Esophagus squamous epithelium (tissue), 5 donors: ENCODE results near the gene ANKRD39. TPM values are rescaled to one million over a fixed set of nuclear protein-coding genes. Genes with fewer than 3 reads are reported as not detected.

Source experiments
- DNase-seq: peaks from one replicate; lab custom pipeline; 2025; lab: John Stamatoyannopoulos, UW
- H3K27ac ChIP-seq, 4 donors: fragments of 200-600 bp; sonication (generic); one replicate each; pipeline ENCODE4 v1.5.1; 2016 to 2019; ENCODE audit warnings: mild to moderate bottlenecking in 1 of 4
- H3K27me3 ChIP-seq, 4 donors: fragments of 200-600 bp; sonication (generic); 1 replicate in 3 of 4; 2 replicates in 1 of 4; pipeline versions ENCODE4 v1.5.1 to v1.6.0; 2017 to 2021; ENCODE audit warnings: antibody characterized with exemption in 1 of 4
- H3K36me3 ChIP-seq, 3 donors: fragments of 200-600 bp; sonication (generic); one replicate each; pipeline ENCODE4 v1.5.1; 2016 to 2019
- H3K4me1 ChIP-seq, 3 donors: fragments of 200-600 bp; sonication (generic); one replicate each; pipeline ENCODE4 v1.5.1; 2017 to 2019
- H3K4me3 ChIP-seq, 4 donors: fragments of 200-600 bp; sonication (generic); 1 replicate in 3 of 4; 2 replicates in 1 of 4; pipeline ENCODE4 v1.5.1; 2016 to 2019; ENCODE audit warnings: mild to moderate bottlenecking in 2 of 4, moderate library complexity in 1 of 4
- H3K9me3 ChIP-seq, 3 donors: fragments of 200-600 bp; sonication (generic); one replicate each; pipeline ENCODE4 v1.5.1; 2016 to 2019
- CTCF ChIP-seq, 6 experiments: fragments of 450-650 bp in 4 of 6; fragments of 200-600 bp in 2 of 6; sonication (generic) in 2 of 6; IDR thresholded peaks; one replicate each; pipeline ENCODE4 v1.5.1; 2016 to 2019; ENCODE audit warnings: antibody characterized with exemption in 6 of 6, mild to moderate bottlenecking in 4 of 6, moderate library complexity in 4 of 6
- POLR2A ChIP-seq, 4 donors: fragments of 450-650 bp; IDR thresholded peaks; one replicate each; pipeline ENCODE4 v1.6.1; 2017; ENCODE audit warnings: antibody characterized with exemption in 4 of 4, mild to moderate bottlenecking in 4 of 4, moderate library complexity in 3 of 4
- WGBS, 2 donors: methylation state at CpG; one replicate each; pipeline ENCODE4 v1.1.5; 2018; 5-methylcytosine and 5-hydroxymethylcytosine counted together
- intact Hi-C: fragments of 100-400 bp; cut with DNase I; formaldehyde crosslinking; loops from one replicate; pipeline ENCODE4 v1.15.0; 2022
- total RNA-seq, 4 donors: library from RNA; depleted of rRNA; stranded (reverse); fragments of >200 nt; gene quantifications; one replicate each; pipeline ENCODE4 v1.1.0, GENCODE V29; 2016
- donor health status: DM: yes; HTN: yes; CAD: no.

ANKRD39 gene
- total RNA-seq, 4 donors from 2014 or later, result 7.1 to 17.2 (median 14.0) TPM

DNA sequence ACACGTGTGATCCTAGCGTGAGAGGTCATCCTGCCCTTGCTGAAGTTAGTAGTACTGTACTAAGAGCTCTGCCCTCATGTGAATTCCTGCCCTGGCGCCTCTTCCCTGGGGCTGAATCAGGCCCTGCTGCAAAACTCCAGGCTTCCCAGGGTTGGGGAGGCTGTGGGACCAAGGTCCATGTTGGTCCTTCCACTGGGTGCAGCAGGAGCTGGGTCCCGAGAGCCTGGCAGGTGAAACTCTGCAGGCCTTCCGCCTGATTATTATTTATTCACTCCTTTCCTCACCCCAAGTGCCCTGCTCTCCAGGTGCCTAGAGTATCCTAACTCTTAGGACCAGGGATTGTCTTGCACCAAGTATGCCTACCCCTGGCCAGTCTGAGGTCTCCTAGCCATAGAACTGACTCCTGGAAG is 47.0 kb downstream of the ANKRD39 start:
- H3K4me3 ChIP-seq, result no peak overlapping the region
- peaks cover 0 to 40% (median 5%) of the 10 kb centered on the region in 3 donors for H3K36me3 ChIP-seq
- intact Hi-C loops, result no loop called here
- no peak overlapping the region for H3K27ac ChIP-seq
- H3K27me3 ChIP-seq, result no peaks in the 10 kb centered on the region
- H3K9me3 ChIP-seq, result no peaks in the 10 kb centered on the region
- WGBS, 2 donors, result 90% methylated on average over 3 of the region's 5 CpGs; no CpG with 5 or more reads in 1 of the 2 donors
- TF ChIP-seq POLR2A (IDR thresholded peaks at IDR 0.05) (no peak), CTCF (IDR thresholded peaks at IDR 0.05) (no peak)
- no peak for DNase-seq
- peaks cover 0 to 7% (median 3%) of the 10 kb centered on the region in 3 donors for H3K4me1 ChIP-seq

DNA sequence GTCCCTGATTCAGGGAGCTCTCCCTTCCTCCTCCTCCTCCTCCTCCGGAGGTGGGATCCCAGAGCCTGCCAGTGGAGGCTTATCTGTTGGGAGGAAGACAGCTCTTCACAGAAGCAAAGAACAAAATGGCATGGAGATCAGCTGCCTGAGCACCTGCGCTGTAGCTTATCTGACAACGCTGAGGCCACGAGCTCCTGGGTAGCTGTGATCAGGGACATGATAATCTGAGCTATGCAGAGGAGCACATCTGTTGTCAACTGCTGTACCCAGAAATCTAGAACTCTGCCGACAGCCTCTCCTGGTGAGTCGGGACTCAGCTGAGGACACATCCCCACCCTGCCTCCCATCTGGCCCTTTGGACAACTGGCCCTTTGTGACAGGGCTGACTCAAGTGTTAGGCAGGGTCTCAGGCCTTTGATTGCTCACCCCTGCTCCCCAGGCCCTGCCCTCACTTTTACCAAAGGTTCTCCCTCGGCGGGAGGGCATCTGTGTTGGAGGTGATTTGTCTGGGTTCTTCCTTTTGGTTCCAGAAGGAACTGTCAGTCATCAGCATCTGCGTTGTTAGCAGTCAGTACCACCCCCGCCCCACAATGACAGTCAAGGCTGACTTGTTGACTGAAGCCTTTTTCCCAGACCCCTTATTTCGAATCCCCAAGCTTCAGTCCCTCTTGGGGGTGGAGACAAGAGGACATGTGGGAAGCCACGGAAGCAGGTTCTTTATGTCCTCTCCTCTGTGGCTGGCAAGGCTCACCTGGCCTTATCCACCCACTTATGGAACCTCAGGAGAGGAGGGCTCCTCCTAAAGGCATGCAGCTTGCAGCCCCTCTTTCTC is 47.6 kb downstream of the ANKRD39 start:
- Histone ChIP-seq H3K4me3 (no peak overlapping the region), H3K4me1 (peaks cover 0 to 4% (median 1%) of the 10 kb centered on the region in 3 donors), H3K27ac (no peak overlapping the region), H3K36me3 (peaks cover 0 to 40% (median 5%) of the 10 kb centered on the region in 3 donors), H3K27me3 (no peaks in the 10 kb centered on the region), H3K9me3 (no peaks in the 10 kb centered on the region)
- TF ChIP-seq CTCF (IDR thresholded peaks at IDR 0.05), result no peak
- TF ChIP-seq POLR2A (IDR thresholded peaks at IDR 0.05), result no peak
- intact Hi-C loops, result no loop called here
- DNase-seq, result no peak
- WGBS, 2 donors, result 84 to 88% methylated on average over 8 to 12 of the region's 12 CpGs

DNA sequence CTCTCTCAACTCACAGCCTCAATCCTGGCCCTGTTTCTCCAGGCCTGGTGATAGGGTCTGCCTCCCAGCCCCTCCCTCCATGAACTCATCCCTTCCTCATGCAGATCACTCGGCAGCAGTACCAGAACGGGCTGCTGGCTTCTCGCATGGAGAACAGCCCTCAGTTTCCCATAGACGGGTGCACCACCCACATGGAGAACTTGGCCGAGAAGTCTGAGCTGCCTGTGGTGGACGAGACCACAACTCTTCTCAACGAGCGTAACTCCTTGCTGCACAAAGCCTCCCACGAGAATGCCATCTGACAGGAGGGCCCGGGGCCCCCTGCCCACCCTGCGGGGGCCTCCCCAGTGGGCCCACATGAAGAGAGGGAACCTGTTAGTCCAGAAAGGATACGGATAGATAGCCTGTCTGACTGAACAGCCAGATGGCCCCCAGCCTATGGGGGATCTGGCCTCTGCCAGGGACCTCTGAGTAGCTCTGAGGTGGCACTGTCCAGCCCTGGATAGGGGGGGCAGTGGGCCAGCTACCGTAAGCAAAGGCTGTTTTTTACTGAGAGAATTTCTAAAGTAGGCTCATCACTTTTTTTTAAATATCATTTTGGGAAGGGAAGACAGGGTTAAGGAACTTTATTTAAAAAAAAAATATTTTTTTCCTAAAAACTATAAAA is 48.5 kb downstream of the ANKRD39 start:
- no peak overlapping the region for H3K4me3 ChIP-seq
- TF ChIP-seq CTCF (IDR thresholded peaks at IDR 0.05), result no peak
- TF ChIP-seq POLR2A (IDR thresholded peaks at IDR 0.05), result no peak
- no peaks in the 10 kb centered on the region for H3K4me1 ChIP-seq
- intact Hi-C loops, result no loop called here
- peaks cover 0 to 45% (median 5%) of the 10 kb centered on the region in 3 donors for H3K36me3 ChIP-seq
- 80 to 86% methylated on average over 2 to 5 of the region's 13 CpGs for WGBS, 2 donors
- H3K27me3 ChIP-seq, result no peaks in the 10 kb centered on the region
- DNase-seq, result no peak
- no peak overlapping the region for H3K27ac ChIP-seq
- H3K9me3 ChIP-seq, result no peaks in the 10 kb centered on the region

- Histone ChIP-seq H3K4me1 (no peaks in the 10 kb centered on the region), H3K27me3 (no peaks in the 10 kb centered on the region), H3K9me3 (no peaks in the 10 kb centered on the region), H3K4me3 (no peak overlapping the region), H3K36me3 (peaks cover 0 to 50% (median 5%) of the 10 kb centered on the region in 3 donors), H3K27ac (no peak overlapping the region)
- TF ChIP-seq CTCF (IDR thresholded peaks at IDR 0.05) (no peak), POLR2A (IDR thresholded peaks at IDR 0.05) (no peak)
- no peak for DNase-seq
- intact Hi-C loops, result no loop called here
- WGBS, 2 donors, result 76 to 78% methylated on average over 3 to 9 of the region's 10 CpGs
Measured at GRCh38 chr2:96808176-96808837, 49.5 kb downstream of the ANKRD39 start.
